ENCODE data around the gene TMTC4.
"Not testable (repeated sequence)": the region's sequence is repeated elsewhere in the genome, so short reads cannot be mapped to it uniquely, and the experiment has no call there.

TMTC4 gene

DNA sequence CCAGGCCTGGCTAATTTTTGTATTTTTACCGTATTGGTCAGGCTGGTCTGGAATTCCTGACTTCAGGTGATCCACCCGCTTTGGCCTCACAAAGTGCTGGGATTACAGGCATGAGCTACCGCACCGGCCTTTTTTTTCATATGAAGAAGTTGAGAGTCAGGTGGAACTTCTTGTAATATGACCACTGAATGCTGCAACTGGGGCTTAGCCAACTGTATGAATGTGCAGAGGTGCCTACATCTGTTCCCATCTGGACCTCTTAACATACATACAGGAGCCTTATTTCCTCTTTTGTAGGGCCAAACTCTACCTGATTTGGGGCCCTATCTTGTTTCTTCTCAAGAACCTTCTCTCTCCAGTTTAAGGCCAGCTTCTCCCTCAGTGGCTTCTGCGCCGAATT is 74.1 kb downstream of the TMTC4 start:
- Histone ChIP-seq H3K27me3 (ENCODE audit: control insufficient read depth, insufficient read depth, low read length) (no peaks in the 10 kb centered on the region), H3K4me3 (ENCODE audit: low read length) (no peak overlapping the region), H3K36me3 (ENCODE audit: insufficient read depth, low read length) (no peaks in the 10 kb centered on the region), H3K9ac (ENCODE audit: low read depth, low read length) (no peak overlapping the region), H3K9me3 (replicated peaks; ENCODE audit: low read length) (no peaks in the 10 kb centered on the region), H3K4me2 (ENCODE audit: low read length) (no peak overlapping the region), H3K4me1 (ENCODE audit: control insufficient read depth, insufficient read depth, low read length) (no peaks in the 10 kb centered on the region)

DNA sequence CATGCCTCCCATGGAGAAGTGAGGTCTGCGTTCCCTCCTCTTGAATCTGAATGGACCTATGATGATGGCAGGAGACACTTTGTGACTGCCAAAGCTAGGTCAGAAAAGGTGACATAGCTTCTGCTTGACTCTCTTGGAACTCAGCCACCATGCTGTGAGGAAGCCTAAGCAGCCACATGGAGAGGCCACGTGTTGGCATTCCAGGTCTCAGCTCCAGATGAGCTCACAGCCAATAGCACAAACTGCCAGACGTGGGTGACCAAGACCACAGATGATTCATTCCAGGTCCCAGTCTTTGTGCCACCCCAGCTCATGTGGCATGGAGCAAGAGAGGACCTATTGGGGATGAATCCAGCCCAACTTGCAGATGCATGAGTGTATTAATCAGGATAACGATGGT is 77.3 kb downstream of the TMTC4 start:
- H3K4me2 ChIP-seq (ENCODE audit: low read length), result no peak overlapping the region
- no peak overlapping the region for H3K9ac ChIP-seq (ENCODE audit: low read depth, low read length)
- H3K9me3 ChIP-seq (replicated peaks; ENCODE audit: low read length), result no peaks in the 10 kb centered on the region
- H3K4me1 ChIP-seq (ENCODE audit: control insufficient read depth, insufficient read depth, low read length), result no peaks in the 10 kb centered on the region
- H3K36me3 ChIP-seq (ENCODE audit: insufficient read depth, low read length), result no peaks in the 10 kb centered on the region
- H3K4me3 ChIP-seq (ENCODE audit: low read length), result no peak overlapping the region
- H3K27me3 ChIP-seq (ENCODE audit: control insufficient read depth, insufficient read depth, low read length), result peaks cover 4% of the 10 kb centered on the region

DNA sequence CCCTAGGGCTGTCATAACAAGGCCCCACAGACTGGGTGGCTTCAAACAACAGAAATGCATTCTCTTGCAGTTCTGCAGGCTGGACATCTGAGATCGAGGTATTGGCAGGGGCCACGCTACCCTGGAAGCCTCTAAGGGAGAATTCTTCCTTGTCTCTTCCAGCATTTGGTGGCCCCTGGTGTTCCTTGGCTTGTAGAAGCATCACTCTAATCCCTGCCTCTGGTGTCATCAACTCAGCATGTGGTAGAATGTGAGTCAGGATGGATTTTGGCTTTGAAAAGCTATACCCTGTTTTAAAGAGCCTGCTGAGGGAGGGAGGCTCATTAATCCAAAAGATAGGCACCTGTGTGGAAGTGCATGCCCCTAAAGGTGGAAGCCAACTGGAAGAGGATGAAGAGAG is 78.1 kb downstream of the TMTC4 start:
- Histone ChIP-seq H3K4me2 (ENCODE audit: low read length) (no peak overlapping the region), H3K9ac (ENCODE audit: low read depth, low read length) (no peak overlapping the region), H3K36me3 (ENCODE audit: insufficient read depth, low read length) (no peaks in the 10 kb centered on the region), H3K4me1 (ENCODE audit: control insufficient read depth, insufficient read depth, low read length) (no peaks in the 10 kb centered on the region), H3K4me3 (ENCODE audit: low read length) (no peak overlapping the region), H3K9me3 (replicated peaks; ENCODE audit: low read length) (no peaks in the 10 kb centered on the region), H3K27me3 (ENCODE audit: control insufficient read depth, insufficient read depth, low read length) (peaks cover 4% of the 10 kb centered on the region)

DNA sequence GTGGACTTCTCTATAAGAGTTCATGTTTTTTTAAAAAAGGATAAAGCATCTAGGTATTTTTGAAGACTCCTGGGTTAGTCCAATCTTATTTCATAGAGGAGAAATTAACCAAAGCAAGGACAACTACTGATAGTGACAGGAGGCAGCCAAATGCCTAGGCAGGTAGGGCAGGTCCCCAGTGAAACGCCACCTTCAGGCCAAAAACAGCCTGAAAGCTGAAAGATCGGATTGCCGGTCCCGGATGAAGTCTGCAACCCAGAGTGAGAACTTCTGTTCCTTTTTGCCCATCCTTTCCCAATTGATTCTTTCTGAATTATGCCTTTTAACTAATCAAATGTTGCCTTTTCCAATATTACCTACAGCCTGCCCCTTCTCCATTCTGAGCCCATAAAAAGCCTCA is 79.9 kb downstream of the TMTC4 start:
- Histone ChIP-seq H3K4me2 (ENCODE audit: low read length) (no peak overlapping the region), H3K9ac (ENCODE audit: low read depth, low read length) (no peak overlapping the region), H3K27me3 (ENCODE audit: control insufficient read depth, insufficient read depth, low read length) (peaks cover 4% of the 10 kb centered on the region), H3K36me3 (ENCODE audit: insufficient read depth, low read length) (no peaks in the 10 kb centered on the region), H3K4me1 (ENCODE audit: control insufficient read depth, insufficient read depth, low read length) (no peaks in the 10 kb centered on the region), H3K4me3 (ENCODE audit: low read length) (no peak overlapping the region), H3K9me3 (replicated peaks; ENCODE audit: low read length) (no peaks in the 10 kb centered on the region)

DNA sequence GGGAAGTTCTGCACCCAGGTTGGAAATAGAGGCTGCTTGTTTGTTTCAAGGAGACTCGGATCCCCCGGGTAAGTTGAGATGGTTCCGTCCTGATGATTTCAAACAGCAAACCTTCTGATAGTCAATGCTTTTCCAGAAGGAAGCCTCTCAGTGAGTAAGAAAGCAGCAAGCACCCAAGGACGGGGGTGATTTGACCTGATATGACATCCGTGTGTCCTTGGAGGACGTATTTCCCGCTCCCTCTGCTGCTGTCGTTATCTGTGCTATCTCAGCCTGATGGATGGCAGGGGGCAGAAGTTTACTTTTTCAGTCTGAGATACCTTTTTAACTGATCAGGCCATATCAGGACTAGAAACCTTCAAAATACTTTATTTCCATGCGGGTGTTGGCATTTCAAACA is 80.3 kb downstream of the TMTC4 start:
- H3K9me3 ChIP-seq (replicated peaks; ENCODE audit: low read length), result no peaks in the 10 kb centered on the region
- H3K9ac ChIP-seq (ENCODE audit: low read depth, low read length), result no peak overlapping the region
- no peaks in the 10 kb centered on the region for H3K36me3 ChIP-seq (ENCODE audit: insufficient read depth, low read length)
- no peak overlapping the region for H3K4me3 ChIP-seq (ENCODE audit: low read length)
- H3K27me3 ChIP-seq (ENCODE audit: control insufficient read depth, insufficient read depth, low read length), result peaks cover 4% of the 10 kb centered on the region
- H3K4me1 ChIP-seq (ENCODE audit: control insufficient read depth, insufficient read depth, low read length), result no peaks in the 10 kb centered on the region
- no peak overlapping the region for H3K4me2 ChIP-seq (ENCODE audit: low read length)

DNA sequence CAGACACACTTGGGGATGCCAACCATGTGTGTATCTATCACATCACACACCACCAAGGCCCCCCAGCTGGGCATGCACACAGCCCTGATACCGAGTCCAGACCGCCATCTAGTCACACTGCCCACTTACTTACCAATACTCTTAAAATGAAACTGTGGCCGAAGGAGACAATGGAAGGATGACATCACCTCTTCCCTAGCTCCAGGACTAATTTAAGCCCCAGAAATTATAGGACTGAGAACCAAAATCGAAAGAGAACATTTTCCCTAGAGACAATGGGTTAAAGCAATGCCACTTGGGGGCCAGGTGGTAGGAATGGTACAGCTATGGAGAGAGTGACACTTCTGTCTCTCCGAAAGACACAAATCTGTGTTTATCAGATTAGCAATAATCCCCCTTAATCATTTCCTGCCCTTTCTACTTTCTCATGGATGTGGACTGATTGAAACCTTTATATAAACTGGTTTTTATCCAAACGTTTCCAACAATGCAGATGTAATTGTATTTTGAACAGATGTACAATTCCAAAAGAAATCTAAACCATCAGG is 85.3 kb downstream of the TMTC4 start:
- H3K9ac ChIP-seq (ENCODE audit: low read depth, low read length), result no peak overlapping the region
- H3K36me3 ChIP-seq (ENCODE audit: insufficient read depth, low read length), result no peaks in the 10 kb centered on the region
- H3K9me3 ChIP-seq (replicated peaks; ENCODE audit: low read length), result no peaks in the 10 kb centered on the region
- H3K27me3 ChIP-seq (ENCODE audit: control insufficient read depth, insufficient read depth, low read length), result no peaks in the 10 kb centered on the region
- H3K4me1 ChIP-seq (ENCODE audit: control insufficient read depth, insufficient read depth, low read length), result peaks cover 5% of the 10 kb centered on the region
- peak overlapping the region; percentile 80 for H3K4me3 ChIP-seq (ENCODE audit: low read length)
- peak overlapping the region; percentile 84 for H3K4me2 ChIP-seq (ENCODE audit: low read length)

DNA sequence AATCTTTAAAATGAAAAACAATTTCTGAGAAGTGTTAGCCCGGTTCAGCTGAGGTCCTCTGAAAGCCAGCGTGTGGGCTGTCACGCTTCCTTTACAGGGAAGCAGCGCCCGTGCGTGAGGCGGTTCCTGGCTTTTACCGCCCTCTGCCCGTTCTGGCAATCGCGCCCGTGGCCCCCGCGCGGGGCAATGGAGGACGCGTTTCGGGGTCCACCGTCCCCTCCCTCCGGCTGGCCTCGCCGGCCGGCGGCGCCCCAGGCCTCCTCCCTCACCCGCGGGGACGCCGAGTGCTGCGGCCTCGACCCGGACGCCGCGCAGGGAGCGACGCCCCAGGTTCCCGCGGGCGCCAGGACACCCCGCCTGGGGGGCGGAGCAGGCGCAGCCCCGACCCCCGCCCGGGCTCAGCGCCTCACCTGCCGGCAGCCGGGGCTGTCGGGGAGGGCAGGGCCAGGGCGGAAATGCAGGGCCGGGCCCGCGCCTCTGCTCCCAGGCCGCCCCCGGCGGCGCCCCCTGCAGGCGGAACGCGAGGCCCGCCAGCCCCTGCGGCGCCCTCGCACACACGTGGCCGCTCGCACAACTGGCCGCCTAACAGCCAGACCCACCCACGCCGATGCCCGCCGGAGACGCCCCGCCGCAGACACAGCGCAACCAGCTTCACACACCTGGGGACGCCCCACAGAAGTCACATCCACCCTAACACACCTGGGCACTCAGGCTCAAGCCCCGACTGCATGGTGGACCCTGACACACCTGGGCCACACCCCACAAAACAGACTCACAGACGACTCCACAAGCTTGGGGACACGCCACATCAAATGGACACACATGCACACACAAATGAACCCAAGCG is 86.0 kb downstream of the TMTC4 start, which contains the start of gene GGACT:
Gene GGACT, minus strand, starts transcription at position 459 of the 847 bp plus-strand sequence. CDS start 56,198 bp downstream, outside the sequence.
- H3K4me2 ChIP-seq (ENCODE audit: low read length), result peak within 1 kb of the TSS; percentile 84
- H3K36me3 ChIP-seq (ENCODE audit: insufficient read depth, low read length), result no peaks in the 10 kb centered on the region
- peak within 1 kb of the TSS; percentile 90 for H3K9ac ChIP-seq (ENCODE audit: low read depth, low read length)
- H3K4me1 ChIP-seq (ENCODE audit: control insufficient read depth, insufficient read depth, low read length), result peaks cover 5% of the 10 kb centered on the region
- no peaks in the 10 kb centered on the region for H3K9me3 ChIP-seq (replicated peaks; ENCODE audit: low read length)
- peak within 1 kb of the TSS; percentile 80 for H3K4me3 ChIP-seq (ENCODE audit: low read length)
- H3K27me3 ChIP-seq (ENCODE audit: control insufficient read depth, insufficient read depth, low read length), result no peaks in the 10 kb centered on the region

DNA sequence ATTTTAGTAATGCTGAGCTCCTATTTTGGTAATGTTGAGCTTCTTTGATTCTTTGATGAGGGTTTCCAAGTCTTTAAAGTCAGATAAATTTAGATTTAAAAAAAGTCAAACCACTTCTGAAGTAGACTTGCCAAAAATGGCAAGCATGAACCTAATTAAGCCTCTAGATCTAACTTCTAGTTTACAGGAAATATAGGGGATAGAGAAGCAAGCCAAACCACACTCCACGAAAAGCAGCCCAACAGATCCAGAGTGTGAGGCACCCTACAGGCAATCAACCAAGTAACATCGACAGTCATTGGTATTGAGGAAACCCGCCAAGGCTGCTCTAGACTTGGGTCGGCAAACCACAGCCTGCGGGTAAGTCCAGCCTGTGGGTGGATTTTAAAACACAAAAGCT is 89.7 kb downstream of the TMTC4 start:
- Histone ChIP-seq H3K4me3 (ENCODE audit: low read length) (no peak overlapping the region), H3K4me1 (ENCODE audit: control insufficient read depth, insufficient read depth, low read length) (peaks cover 5% of the 10 kb centered on the region), H3K27me3 (ENCODE audit: control insufficient read depth, insufficient read depth, low read length) (no peaks in the 10 kb centered on the region), H3K36me3 (ENCODE audit: insufficient read depth, low read length) (no peaks in the 10 kb centered on the region), H3K4me2 (ENCODE audit: low read length) (no peak overlapping the region), H3K9me3 (replicated peaks; ENCODE audit: low read length) (no peaks in the 10 kb centered on the region), H3K9ac (ENCODE audit: low read depth, low read length) (no peak overlapping the region)

DNA sequence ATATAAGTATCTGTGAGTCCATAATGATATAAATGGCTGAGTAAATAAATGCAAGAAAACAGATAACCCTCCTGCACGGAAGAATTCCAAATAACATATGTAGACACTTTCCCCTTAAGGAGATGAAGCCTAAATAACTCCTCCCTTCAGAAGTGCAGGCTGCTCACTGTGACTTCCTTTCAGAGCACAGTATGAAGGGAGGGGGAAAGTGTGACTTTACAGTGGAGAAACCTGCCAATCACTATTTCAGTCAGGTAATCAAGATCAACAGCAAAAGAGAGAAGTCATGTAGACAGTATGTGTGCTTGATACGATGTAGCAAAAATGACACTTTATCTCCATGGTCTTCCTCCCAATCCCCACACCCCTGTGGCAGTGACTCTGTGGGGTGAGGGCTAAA is 93.1 kb downstream of the TMTC4 start:
- H3K36me3 ChIP-seq (ENCODE audit: insufficient read depth, low read length), result no peaks in the 10 kb centered on the region
- H3K27me3 ChIP-seq (ENCODE audit: control insufficient read depth, insufficient read depth, low read length), result no peaks in the 10 kb centered on the region
- H3K4me2 ChIP-seq (ENCODE audit: low read length), result no peak overlapping the region
- H3K9ac ChIP-seq (ENCODE audit: low read depth, low read length), result no peak overlapping the region
- no peak overlapping the region for H3K4me3 ChIP-seq (ENCODE audit: low read length)
- no peaks in the 10 kb centered on the region for H3K4me1 ChIP-seq (ENCODE audit: control insufficient read depth, insufficient read depth, low read length)
- H3K9me3 ChIP-seq (replicated peaks; ENCODE audit: low read length), result no peaks in the 10 kb centered on the region

DNA sequence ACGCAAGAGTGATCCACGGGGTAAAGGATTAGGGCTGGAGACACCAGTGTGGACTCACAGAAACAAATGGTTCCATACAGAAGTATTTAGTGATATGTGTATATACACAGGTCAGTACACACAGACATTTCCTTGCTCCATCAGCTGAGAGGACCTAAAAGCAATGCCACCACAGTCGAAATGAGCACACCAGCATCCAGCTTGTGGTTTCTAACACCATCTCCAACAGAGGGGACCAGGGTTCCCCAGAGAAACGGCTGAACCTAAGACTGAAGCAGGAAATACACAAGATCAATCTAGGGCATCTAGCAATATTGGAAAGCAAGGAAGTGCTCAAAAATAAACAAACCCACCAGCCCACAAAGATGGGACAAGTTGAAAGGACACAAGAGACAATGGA is 93.6 kb downstream of the TMTC4 start:
- no peak overlapping the region for H3K4me3 ChIP-seq (ENCODE audit: low read length)
- no peaks in the 10 kb centered on the region for H3K27me3 ChIP-seq (ENCODE audit: control insufficient read depth, insufficient read depth, low read length)
- no peak overlapping the region for H3K4me2 ChIP-seq (ENCODE audit: low read length)
- H3K4me1 ChIP-seq (ENCODE audit: control insufficient read depth, insufficient read depth, low read length), result no peaks in the 10 kb centered on the region
- H3K36me3 ChIP-seq (ENCODE audit: insufficient read depth, low read length), result no peaks in the 10 kb centered on the region
- H3K9ac ChIP-seq (ENCODE audit: low read depth, low read length), result no peak overlapping the region
- H3K9me3 ChIP-seq (replicated peaks; ENCODE audit: low read length), result no peaks in the 10 kb centered on the region

DNA sequence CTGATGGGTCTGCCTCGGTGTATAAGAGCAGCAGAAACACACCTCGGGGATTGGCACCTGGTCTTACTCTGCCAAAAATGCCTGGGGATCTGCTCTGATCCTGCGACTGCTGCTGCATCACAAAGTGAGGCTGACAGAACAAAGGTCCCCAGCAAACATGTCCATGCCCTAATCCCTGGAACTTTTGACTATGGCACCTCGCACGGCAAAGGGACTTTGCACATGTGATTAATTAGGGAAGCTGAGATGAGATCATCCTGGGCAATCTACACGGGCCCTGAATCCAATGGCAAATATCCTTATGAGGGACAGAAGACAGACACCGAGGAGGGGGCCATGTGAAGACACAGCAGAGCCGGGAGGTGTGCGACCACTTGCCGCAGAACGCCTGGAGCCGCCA is 94.5 kb downstream of the TMTC4 start:
- no peak overlapping the region for H3K4me2 ChIP-seq (ENCODE audit: low read length)
- H3K27me3 ChIP-seq (ENCODE audit: control insufficient read depth, insufficient read depth, low read length), result no peaks in the 10 kb centered on the region
- no peaks in the 10 kb centered on the region for H3K36me3 ChIP-seq (ENCODE audit: insufficient read depth, low read length)
- H3K4me1 ChIP-seq (ENCODE audit: control insufficient read depth, insufficient read depth, low read length), result no peaks in the 10 kb centered on the region
- no peak overlapping the region for H3K4me3 ChIP-seq (ENCODE audit: low read length)
- H3K9me3 ChIP-seq (replicated peaks; ENCODE audit: low read length), result no peaks in the 10 kb centered on the region
- H3K9ac ChIP-seq (ENCODE audit: low read depth, low read length), result no peak overlapping the region

DNA sequence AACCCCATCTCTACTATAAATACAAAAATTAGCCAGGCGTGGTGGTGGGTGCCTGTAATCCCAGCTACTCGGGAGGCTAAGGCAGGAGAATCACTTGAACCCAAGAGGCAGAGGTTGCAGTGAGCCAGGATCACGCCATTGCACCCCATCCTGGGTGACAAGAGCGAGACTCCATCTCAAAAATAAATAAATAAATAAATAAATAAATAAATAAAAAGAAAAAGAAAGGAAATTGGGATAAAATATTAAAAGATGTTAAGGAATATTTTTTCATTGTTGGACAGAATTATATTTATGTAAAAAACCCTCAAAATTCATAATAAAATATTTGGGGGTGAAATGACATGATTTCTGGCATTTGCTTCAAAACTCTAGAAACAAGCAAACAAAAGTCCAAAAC is 97.4 kb downstream of the TMTC4 start:
- H3K4me1 ChIP-seq (ENCODE audit: control insufficient read depth, insufficient read depth, low read length); H3K27me3 ChIP-seq (ENCODE audit: control insufficient read depth, insufficient read depth, low read length); H3K4me2 ChIP-seq (ENCODE audit: low read length); H3K9ac ChIP-seq (ENCODE audit: low read depth, low read length); H3K36me3 ChIP-seq (ENCODE audit: insufficient read depth, low read length); H3K4me3 ChIP-seq (ENCODE audit: low read length); H3K9me3 ChIP-seq (replicated peaks; ENCODE audit: low read length): not testable (repeated sequence)
